GM18502 (cell line): ENCODE results near the gene MYOF.

Experiments used
- ATAC-seq: cut with Tn5 transposase; IDR thresholded peaks from one replicate; pipeline ENCODE4 v1.9.1; 2021; ENCODE audit warnings: mild to moderate bottlenecking; ENCODE audit not compliant: unreplicated experiment, poor library complexity

Gene MYOF

DNA sequence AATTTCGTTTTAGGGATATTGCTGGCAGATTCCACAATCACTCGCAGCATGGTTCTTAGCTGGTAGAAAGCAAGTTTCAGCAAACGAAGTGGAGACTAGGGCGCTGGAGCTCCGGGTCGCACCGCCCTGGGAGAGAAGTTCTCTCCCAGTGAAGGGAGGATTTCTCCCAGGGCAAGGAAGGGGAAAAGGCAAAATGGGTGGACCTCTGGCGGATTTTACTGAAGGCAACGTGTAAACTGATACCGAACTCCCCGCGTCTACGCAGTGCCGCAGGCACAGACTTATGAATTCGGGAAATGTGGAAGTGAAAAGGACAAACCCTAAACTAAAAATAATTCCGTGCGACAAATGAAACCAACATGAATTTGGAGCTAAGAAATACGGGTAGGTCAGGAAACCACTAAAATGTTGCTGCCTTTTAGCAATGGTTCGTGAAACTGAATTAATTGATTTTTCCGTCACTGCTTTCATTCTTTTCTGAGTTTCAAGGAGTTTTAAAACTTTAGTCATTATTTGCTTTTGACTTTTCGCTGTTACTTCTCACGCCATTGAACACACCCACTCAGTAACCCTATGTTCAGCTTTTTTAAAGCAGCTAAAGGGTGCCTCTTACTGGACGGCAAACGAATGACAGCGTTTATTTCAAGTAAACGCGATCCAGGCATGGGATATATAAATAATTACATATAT, at the start of gene MYOF:
Gene MYOF, minus strand, starts transcription at position 190 of the 690 bp plus-strand sequence. Its CDS starts 140 bp downstream, at position 50.
- ATAC-seq = peak; percentile 81

DNA sequence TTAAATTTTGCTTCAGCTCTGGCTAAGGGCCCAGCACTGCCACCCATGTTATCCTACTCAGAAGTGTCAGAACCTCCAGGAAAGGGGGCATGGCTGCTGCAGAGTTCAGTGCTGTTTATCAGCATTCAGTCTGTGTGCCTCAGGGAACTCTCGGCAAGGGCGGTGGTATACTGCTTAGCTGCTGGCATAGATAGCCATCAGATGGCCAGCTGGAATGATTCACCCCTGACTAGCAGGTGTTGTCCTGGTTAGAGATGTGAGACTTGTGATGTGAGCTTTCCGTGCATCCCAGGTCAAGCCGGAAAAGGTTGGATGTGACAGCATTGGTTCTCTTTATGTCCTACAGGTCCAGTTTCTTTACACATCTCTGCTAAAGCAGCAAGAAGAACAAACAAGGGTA, 36.4 kb upstream of the MYOF start:
- no peak for ATAC-seq

GRCh38 chr10:93516006-93516380, 33.9 kb upstream of the MYOF start:
- ATAC-seq = no peak

DNA sequence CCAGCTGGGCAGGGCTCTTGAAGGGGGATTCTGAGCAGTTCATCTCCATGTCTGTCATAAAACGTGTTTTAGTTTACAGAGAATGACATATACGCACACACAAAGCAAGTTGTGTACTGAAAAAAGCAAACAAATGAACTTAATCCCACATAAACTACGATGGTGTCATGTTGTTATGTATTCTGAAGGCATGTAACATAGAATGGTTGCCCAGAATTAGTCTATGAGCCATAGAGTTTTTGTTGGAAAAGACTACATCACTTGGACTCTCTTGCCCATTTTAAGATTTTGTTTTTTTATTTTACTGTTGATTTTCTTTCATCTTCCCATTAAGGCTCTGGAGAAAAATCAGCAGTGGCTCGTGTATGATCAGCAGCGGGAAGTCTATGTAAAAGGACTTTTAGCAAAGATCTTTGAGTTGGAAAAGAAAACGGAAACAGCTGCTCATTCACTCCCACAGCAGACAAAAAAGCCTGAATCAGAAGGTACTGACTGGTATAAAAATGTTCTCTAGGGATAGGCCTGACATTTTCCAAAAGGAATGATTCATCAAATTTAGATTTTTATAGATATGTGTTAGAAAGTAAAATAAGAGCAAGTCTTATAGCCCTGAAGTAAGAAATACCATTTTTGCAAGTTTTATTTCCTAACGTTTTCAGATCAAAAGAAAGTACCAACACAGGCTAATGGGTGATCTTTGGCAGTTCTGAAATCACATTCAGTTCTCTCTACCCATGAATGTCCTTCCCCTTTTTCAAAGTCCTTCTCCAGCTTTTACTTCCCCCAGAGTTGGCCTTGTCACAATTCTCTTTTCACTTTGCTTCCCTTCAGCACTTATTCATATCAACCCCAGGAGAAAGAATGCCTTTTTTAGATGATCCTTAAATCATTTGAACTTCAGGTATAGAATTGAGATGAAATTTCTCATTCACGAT, 33.2 kb upstream of the MYOF start:
- no peak for ATAC-seq

GRCh38 chr10:93514521-93514920, 32.4 kb upstream of the MYOF start:
- ATAC-seq = no peak

DNA sequence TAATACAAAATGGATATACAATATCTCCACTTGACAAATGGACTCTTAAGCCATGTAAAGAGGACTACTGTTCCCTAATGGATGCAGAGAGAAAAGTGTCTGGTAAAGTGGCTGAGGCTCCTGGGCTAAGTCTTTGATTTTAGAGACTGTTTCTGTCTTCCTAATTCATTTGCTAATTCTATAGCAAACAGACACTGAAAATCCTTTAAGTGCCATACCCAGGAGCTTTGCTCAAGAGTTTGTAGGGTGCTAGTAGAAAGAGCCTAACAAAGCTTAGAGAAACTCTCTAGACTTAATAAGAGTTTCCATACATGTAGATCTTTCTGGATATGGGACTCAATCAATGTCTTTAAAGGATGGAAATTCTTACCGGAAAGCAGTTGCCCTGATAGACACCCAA, 31.0 kb upstream of the MYOF start:
- no peak for ATAC-seq

DNA sequence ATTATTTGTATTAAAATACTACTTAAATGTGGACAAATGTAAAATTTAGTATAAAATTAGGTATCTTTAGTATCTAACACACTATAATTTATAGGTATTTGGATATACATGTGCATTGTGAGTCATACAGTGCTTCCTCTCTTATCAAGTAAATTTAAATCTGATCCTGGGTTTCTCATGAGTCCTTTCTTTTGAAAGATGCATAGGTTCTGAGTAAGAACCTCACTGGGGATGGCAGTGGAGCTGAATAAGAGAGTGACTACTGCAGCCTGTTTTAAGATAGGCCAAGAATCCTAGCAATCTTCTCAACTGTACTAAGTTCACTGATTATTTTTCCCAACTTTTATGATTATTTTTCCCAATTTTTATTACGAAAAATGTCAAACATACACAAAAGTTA, 30.4 kb upstream of the MYOF start:
- no peak for ATAC-seq

- no peak for ATAC-seq
Measured at GRCh38 chr10:93509816-93510215, 27.7 kb upstream of the MYOF start.

- no peak for ATAC-seq
Measured at GRCh38 chr10:93505075-93505474, 22.9 kb upstream of the MYOF start.

DNA sequence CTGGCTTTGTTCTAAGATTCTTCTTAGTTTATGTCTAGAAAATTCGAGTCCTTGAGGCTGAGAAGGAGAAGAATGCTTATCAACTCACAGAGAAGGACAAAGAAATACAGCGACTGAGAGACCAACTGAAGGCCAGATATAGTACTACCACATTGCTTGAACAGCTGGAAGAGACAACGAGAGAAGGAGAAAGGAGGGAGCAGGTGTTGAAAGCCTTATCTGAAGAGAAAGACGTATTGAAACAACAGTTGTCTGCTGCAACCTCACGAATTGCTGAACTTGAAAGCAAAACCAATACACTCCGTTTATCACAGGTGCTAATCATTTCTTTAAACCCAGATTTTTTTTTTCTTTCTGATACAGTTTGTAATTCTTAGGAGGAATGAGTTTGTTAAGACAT, 20.9 kb upstream of the MYOF start:
- peak; percentile 88 for ATAC-seq

DNA sequence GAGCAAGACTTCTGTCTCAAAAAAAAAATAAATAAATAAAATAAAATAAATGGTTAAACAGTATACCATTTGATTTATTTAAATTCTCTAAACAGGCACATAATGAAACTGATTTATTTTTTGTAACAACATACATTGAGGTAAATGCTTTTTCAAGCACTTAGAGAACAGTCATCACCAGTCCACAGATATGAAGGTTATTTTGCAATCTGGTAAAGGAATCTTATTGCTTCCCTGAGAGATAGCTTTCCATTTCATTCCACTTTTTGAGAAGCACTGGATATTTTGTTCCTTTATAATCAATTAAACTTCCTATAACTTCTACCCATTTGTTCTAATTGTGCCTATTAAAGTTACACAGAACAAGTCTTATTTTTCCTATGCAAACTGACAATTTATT, 19.5 kb upstream of the MYOF start:
- no peak for ATAC-seq

DNA sequence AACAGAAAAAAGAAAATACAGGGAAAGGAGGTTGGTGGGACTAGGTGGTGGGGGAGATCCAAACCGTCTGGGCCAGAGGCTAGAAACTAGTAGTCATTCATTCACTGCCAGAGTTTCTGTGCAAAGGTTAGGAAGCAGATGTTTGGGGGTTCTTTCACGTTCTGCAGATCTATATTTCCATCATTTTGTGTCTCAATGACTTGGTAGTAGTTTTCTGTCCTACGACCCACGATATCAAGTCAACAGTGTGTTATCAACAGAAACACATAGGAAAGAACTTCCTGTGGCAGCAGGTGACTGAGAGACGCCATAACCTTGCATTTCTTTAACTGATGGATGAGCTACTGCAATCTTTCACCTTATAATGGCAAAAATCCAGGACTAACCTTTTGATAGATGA, 16.0 kb upstream of the MYOF start:
- no peak for ATAC-seq

DNA sequence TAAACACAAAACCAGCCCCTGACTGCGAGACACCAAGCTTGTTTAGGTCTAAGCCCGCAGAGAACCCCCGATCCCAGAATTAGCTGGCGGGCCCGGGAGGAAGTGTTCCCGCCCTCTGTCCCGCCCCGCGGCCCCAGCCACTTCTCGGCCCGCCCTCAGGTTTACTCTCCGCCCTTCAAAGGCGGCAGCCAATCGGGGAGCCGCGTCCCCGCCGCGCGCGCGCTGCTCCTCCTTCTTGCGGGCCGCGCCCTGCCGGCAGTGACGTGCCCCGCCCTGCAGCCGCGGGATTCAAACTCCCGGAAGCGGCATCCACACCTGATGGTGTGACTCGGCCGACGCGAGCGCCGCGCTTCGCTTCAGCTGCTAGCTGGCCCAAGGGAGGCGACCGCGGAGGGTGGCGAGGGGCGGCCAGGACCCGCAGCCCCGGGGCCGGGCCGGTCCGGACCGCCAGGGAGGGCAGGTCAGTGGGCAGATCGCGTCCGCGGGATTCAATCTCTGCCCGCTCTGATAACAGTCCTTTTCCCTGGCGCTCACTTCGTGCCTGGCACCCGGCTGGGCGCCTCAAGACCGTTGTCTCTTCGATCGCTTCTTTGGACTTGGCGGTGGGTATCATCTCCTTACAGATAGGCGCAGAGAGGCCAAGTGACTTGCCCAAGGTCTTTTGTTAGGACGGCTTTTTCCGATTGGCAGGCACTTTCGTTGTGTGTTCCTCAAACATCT, 14.3 kb upstream of the MYOF start, which contains the start of gene CEP55:
Gene CEP55, plus strand, starts transcription at position 291 of the 720 bp plus-strand sequence. CDS start 3,440 bp downstream, outside the sequence.
- peak; percentile 99 for ATAC-seq

DNA sequence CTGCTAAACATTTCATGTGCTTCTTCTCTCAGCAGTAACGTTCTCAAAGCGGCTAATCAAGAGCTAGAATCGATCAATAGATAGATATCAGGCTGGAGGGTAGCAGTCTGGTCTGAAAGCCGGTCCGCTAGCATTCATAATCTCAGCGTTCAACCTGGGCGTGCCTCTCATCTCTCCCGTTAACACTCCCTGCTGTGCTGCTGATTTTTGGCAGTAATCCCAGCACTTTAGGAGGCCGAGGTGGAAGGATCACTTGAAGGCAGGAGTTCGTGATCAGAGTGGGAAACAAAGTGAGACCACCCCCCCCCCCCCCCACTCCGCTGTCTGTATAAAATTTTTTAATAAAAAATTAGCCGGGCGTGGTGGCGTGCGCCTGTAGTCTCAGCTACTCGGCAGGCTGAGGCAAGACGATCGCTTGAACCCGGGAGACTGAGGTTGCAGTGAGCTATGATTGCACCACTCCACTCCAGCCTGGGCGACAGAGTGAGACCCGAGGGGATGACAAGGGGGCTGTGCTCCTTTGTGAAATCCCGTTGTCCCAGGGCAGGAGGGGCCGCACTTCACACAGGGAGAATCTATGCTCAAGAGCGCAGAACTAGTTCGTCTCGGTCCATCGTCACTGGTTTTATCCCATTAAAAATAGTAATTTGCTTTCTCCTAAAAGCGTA, 13.7 kb upstream of the MYOF start:
- peak; percentile 25 for ATAC-seq

DNA sequence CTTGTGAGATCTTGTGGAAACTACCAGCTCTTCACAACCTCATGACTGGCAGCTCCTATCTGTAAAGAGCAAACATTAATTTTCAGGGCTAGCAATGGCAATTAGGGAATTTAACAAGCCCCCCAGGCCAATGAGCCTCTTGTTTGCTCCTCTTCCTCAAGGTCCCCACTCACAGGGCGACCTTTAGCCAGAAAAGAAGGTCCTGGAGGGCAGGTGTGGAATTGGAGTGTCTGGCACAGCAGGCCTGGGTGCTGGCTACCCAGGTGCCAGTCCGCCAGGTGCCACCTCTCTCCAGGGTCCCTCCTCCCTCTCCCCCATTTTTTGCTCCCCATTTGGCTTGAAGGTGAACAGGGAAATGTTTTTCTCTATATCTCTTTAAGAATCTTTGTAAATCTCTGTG, 12.4 kb upstream of the MYOF start:
- no peak for ATAC-seq

GRCh38 chr10:93493162-93493561, 11.0 kb upstream of the MYOF start:
- ATAC-seq = no peak

GRCh38 chr10:93491602-93492121, 9.5 kb upstream of the MYOF start:
- no peak for ATAC-seq

GRCh38 chr10:93488956-93489528, 6.9 kb upstream of the MYOF start:
- no peak for ATAC-seq

DNA sequence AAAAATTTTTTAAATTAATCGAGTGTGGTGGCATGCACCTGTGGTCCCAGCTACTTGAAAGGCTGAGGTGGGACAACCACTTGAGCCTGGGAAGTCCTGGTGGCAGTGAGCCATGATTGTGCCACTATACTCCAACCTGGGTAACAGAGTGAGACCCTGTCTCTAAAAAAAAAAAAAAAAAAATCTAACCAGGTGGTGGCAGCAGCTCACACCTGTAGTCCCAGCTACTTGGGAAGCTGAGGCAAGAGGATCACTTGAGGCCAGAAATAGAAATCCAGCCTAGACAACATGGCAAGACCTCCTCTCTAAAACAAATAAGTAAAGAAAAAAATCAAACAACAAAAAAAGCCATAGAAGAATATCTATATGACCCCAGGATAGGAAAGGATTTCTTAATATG, 3.6 kb upstream of the MYOF start:
- ATAC-seq = no peak

DNA sequence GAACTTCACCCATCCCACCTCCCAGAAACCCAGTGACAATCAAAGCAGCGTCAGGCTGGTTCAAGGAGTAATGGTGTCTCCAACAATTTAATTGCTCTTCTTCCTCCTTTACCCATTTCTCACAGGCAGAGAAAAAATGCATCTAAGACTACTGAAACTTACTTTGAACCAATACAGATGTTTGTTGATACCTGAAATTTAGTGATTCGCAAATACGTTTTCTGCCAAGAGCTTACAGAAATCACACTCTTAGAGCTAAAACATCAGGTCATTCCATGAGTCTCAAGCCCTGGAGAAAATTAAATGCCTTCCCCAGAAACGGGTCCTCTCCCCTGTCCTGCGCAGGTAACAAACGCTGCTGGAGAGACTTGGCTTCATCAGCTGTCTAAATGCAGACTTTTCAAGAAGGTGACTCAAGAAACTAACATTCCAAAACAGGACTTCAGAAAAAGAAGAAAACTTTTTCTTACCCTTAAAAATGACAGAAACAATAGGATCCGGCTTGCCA, 443 bp downstream of the MYOF start:
- ATAC-seq = no peak
